ENCODE data around the gene HAO2.

The HAO2 gene

DNA sequence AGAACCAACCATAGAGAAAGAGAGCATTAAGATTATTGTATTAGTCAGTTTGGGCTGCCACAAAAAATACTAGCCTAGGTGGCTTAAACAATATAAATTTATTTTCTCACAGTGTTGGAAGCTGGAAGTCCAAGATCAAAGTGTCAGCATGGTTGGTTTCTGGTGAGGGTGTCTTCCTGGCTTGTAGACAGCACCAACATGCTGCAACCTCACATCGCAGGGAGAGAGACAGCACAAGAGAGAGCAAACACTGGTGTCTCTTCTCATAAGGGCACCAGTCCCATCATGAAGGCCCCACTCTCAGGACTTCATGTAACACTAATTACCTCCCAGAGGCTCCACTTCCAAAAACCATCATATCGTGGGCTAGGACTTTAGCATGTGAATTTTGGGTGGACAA is 30.6 kb upstream of the HAO2 start:
- Histone ChIP-seq H3K36me3 (no peaks in the 10 kb centered on the region), H3K27me3 (ENCODE audit: insufficient read depth, low read depth, severe bottlenecking) (no peaks in the 10 kb centered on the region), H3K4me3 (ENCODE audit: low read depth, low read length) (no peak overlapping the region), H3K27ac (no peak overlapping the region), H3K9me3 (ENCODE audit: severe bottlenecking) (no peaks in the 10 kb centered on the region)
- TF ChIP-seq, protein P1, sequence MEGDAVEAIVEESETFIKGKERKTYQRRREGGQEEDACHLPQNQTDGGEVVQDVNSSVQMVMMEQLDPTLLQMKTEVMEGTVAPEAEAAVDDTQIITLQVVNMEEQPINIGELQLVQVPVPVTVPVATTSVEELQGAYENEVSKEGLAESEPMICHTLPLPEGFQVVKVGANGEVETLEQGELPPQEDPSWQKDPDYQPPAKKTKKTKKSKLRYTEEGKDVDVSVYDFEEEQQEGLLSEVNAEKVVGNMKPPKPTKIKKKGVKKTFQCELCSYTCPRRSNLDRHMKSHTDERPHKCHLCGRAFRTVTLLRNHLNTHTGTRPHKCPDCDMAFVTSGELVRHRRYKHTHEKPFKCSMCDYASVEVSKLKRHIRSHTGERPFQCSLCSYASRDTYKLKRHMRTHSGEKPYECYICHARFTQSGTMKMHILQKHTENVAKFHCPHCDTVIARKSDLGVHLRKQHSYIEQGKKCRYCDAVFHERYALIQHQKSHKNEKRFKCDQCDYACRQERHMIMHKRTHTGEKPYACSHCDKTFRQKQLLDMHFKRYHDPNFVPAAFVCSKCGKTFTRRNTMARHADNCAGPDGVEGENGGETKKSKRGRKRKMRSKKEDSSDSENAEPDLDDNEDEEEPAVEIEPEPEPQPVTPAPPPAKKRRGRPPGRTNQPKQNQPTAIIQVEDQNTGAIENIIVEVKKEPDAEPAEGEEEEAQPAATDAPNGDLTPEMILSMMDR (IDR thresholded peaks at IDR 0.05; ENCODE audit: low read depth, low read length): no peak
- no peak for DNase-seq

DNA sequence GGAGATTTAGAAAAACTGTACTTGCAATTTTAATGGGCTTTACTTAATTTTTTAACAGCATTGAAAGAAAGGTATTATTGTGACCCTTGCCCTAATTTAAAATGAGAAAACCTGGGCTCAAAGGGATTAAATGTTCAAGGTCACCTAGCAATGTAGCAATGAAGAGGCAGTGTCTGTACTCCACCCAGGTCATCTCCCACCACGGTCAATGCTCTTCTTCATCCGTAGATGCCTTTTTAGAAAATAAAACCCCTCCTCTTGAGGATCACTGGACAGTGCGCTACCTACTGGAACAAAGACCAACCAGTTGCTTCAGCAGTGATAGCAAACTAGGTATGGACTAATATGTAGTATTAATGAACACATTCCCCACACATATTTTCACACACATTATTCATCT is 29.8 kb upstream of the HAO2 start:
- TF ChIP-seq, protein P1 (IDR thresholded peaks at IDR 0.05; ENCODE audit: low read depth, low read length): no peak
- H3K27me3 ChIP-seq (ENCODE audit: insufficient read depth, low read depth, severe bottlenecking): no peaks in the 10 kb centered on the region

DNA sequence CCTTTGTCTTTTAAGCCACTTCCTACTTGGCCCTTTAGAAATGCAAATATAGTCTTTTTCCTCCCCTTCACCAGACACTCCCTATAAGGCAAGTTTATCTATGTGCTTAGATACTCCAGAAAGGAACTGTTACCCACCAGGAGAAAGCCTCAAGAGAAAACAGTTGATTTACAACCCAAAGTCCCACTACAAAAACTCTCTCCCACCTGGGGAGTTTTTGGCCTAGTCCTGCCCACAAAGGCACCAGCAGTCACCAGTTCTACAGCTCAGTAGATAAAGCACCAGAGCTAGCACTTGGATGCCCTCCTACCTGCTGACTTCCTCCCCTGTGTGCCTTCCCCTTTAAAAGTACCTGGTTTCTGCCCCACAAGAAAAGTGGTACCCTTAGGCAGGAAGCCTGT is 27.7 kb upstream of the HAO2 start:
- peaks cover 3% of the 10 kb centered on the region for H3K9me3 ChIP-seq (ENCODE audit: severe bottlenecking)
- no peak overlapping the region for H3K27ac ChIP-seq
- no peak for DNase-seq

More for the DNA sequence above, 29.8 kb upstream of the HAO2 start:
- Histone ChIP-seq H3K4me3 (ENCODE audit: low read depth, low read length) (no peak overlapping the region), H3K27ac (no peak overlapping the region), H3K9me3 (ENCODE audit: severe bottlenecking) (no peaks in the 10 kb centered on the region), H3K36me3 (no peaks in the 10 kb centered on the region)
- DNase-seq: no peak

DNA sequence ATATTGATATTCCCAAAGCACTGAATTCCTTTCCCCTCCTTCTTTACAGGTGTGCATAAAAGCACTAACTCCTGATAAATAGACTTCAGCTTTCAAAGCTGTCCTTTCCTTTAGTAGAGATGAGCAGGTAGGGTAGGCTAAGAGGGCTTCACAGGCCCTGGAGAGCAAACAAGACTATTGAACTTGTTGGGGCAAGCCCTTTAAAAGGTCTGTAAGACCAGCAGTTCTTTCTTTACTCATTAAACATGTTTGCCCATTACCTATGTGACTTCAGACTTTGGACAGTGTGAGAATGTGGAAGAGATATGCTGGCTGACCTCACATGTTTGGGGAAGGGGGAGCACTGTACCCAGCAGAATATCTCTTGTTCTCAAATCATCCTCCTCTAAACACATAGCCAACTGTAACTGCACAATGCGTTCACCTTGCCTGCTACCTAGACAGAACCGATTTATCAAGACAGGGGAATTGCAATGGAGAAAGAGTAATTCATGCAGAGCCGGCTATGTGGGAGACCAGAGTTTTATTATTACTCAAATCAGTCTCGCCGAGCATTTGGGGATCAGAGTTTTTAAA is 27.1 kb upstream of the HAO2 start:
- TF ChIP-seq, protein P1 (IDR thresholded peaks at IDR 0.05; ENCODE audit: low read depth, low read length): no peak
- H3K27me3 ChIP-seq (ENCODE audit: insufficient read depth, low read depth, severe bottlenecking): no peaks in the 10 kb centered on the region
- peaks cover 3% of the 10 kb centered on the region for H3K9me3 ChIP-seq (ENCODE audit: severe bottlenecking)
- H3K27ac ChIP-seq: no peak overlapping the region
- H3K4me3 ChIP-seq (ENCODE audit: low read depth, low read length): no peak overlapping the region
- H3K36me3 ChIP-seq: no peaks in the 10 kb centered on the region
- no peak for DNase-seq

More for the DNA sequence above, 27.7 kb upstream of the HAO2 start:
- no peak overlapping the region for H3K4me3 ChIP-seq (ENCODE audit: low read depth, low read length)
- TF ChIP-seq, protein P1 (IDR thresholded peaks at IDR 0.05; ENCODE audit: low read depth, low read length): no peak
- H3K36me3 ChIP-seq: no peaks in the 10 kb centered on the region
- no peaks in the 10 kb centered on the region for H3K27me3 ChIP-seq (ENCODE audit: insufficient read depth, low read depth, severe bottlenecking)

DNA sequence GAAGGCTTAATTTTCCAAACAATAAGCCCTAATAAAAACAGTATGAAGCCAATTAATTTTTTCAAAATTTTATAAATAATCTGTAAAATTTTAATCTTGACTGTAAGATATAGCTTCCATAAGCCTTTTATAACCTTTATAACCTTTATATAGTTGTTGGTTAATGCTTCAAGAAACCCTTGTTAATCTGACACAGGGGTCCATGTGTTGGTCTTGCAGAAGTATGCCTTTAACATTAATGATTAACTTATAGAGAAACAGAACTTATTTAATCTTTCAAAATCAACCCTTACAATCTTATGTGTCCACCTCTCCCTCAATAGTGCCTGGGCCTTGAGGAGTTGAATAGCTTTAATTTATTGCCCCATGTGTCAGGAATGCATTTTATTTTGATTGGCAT is 23.2 kb upstream of the HAO2 start:
- H3K4me3 ChIP-seq (ENCODE audit: low read depth, low read length): no peak overlapping the region
- peaks cover 3% of the 10 kb centered on the region for H3K9me3 ChIP-seq (ENCODE audit: severe bottlenecking)
- DNase-seq: no peak
- no peaks in the 10 kb centered on the region for H3K36me3 ChIP-seq
- TF ChIP-seq, protein P1 (IDR thresholded peaks at IDR 0.05; ENCODE audit: low read depth, low read length): no peak
- H3K27me3 ChIP-seq (ENCODE audit: insufficient read depth, low read depth, severe bottlenecking): no peaks in the 10 kb centered on the region
- H3K27ac ChIP-seq: no peak overlapping the region

DNA sequence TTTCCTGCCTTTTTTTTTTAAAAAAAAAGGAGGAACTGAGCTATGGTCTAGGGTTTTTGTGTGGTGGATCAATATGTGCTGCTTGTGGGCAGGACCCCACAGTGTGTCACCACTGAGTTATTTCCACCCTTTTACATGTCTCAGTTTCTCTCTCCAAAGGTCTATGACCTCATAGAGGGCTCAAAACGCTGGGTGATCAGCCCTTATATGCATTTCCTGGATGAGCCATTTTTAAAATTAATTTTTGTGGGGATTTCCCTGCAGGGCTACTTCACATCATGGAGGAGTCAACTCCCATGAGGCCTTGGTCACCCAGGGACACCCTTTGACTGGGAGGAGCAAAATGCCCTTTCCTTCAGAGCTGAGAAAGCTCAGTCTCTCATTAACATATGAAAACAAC is 20.7 kb upstream of the HAO2 start:
- Histone ChIP-seq H3K4me3 (ENCODE audit: low read depth, low read length) (no peak overlapping the region), H3K27me3 (ENCODE audit: insufficient read depth, low read depth, severe bottlenecking) (no peaks in the 10 kb centered on the region), H3K9me3 (ENCODE audit: severe bottlenecking) (peaks cover 3% of the 10 kb centered on the region), H3K27ac (no peak overlapping the region), H3K36me3 (no peaks in the 10 kb centered on the region)
- TF ChIP-seq, protein P1 (IDR thresholded peaks at IDR 0.05; ENCODE audit: low read depth, low read length): no peak
- DNase-seq: no peak

All from WERI-Rb-1 (cell line).